Ovary (tissue), 3 donors: ENCODE data around the gene DYDC1.

Experiments used
- CTCF ChIP-seq, 3 donors: fragments of 450-650 bp in 2 of 3; fragments of 200-600 bp in 1 of 3; IDR thresholded peaks; one replicate each; pipeline versions ENCODE4 v1.5.1 to v1.8.0; 2016 to 2022; ENCODE audit warnings: antibody characterized with exemption in 3 of 3, mild to moderate bottlenecking in 1 of 3
- EP300 ChIP-seq: sonication (generic); formaldehyde crosslinking; IDR thresholded peaks from one replicate; pipeline ENCODE4 v1.6.1; 2017; ENCODE audit warnings: antibody characterized with exemption
- POLR2A ChIP-seq: fragments of 450-650 bp; IDR thresholded peaks from one replicate; pipeline ENCODE4 v1.6.1; 2017; ENCODE audit warnings: antibody characterized with exemption, mild to moderate bottlenecking, moderate library complexity
- donor health status: DM: no; HTN: no; CAD: no.

- TF ChIP-seq CTCF (IDR thresholded peaks at IDR 0.05): no peak
- TF ChIP-seq POLR2A: no peak
- no peak for TF ChIP-seq EP300
Measured at GRCh38 chr10:80380185-80380584, 23.6 kb upstream of the DYDC1 start.
